Hepatocyte (in vitro differentiated cells): ENCODE results near the gene DCXR. TPM values are rescaled to one million over a fixed set of nuclear protein-coding genes. Genes with fewer than 3 reads are reported as not detected.
A peak's percentile ranks its signal among the peaks of the same experiment; 100 is the strongest.

ENCODE experiments used
- DNase-seq: peaks from one replicate; pipeline ENCODE4 v3.0.0-alpha.2; 2016; ENCODE audit warnings: low spot score
- H2AFZ ChIP-seq: fragments of 200-600 bp; sonication (generic); 2 replicates; pipeline ENCODE4 v1.6.0; 2016; ENCODE audit warnings: antibody characterized with exemption, mild to moderate bottlenecking
- H3K27ac ChIP-seq: fragments of 200-600 bp; sonication (generic); 2 replicates; pipeline ENCODE4 v1.5.1; 2016; ENCODE audit warnings: mild to moderate bottlenecking
- H3K27me3 ChIP-seq: fragments of 200-600 bp; sonication (generic); 2 replicates; pipeline ENCODE4 v1.6.1; 2016
- H3K36me3 ChIP-seq: fragments of 200-600 bp; sonication (generic); replicated peaks from 2 replicates; pipeline ENCODE4 v1.5.1; 2016; ENCODE audit warnings: low read depth; ENCODE audit not compliant: insufficient read depth
- H3K4me1 ChIP-seq: fragments of 200-600 bp; sonication (generic); 2 replicates; pipeline ENCODE4 v1.5.1; 2016; ENCODE audit warnings: mild to moderate bottlenecking, moderate library complexity; ENCODE audit not compliant: insufficient read depth
- H3K4me2 ChIP-seq: fragments of 200-600 bp; sonication (generic); 2 replicates; pipeline ENCODE4 v1.6.0; 2016
- H3K4me3 ChIP-seq: fragments of 200-600 bp; sonication (generic); 2 replicates; pipeline ENCODE4 v1.5.1; 2016; ENCODE audit warnings: mild to moderate bottlenecking
- H3K79me2 ChIP-seq: fragments of 200-600 bp; sonication (generic); 2 replicates; pipeline ENCODE4 v1.6.0; 2017; ENCODE audit warnings: mild to moderate bottlenecking
- H3K9me2 ChIP-seq: fragments of 200-600 bp; sonication (generic); replicated peaks from 2 replicates; pipeline ENCODE4 v1.6.0; 2017; ENCODE audit warnings: mild to moderate bottlenecking; ENCODE audit not compliant: insufficient read depth
- H3K9me3 ChIP-seq: fragments of 200-600 bp; sonication (generic); 2 replicates; pipeline ENCODE4 v1.5.1; 2016; ENCODE audit warnings: low read depth, mild to moderate bottlenecking
- H4K20me1 ChIP-seq: fragments of 200-600 bp; sonication (generic); 2 replicates; pipeline ENCODE4 v1.6.0; 2016; ENCODE audit warnings: mild to moderate bottlenecking; ENCODE audit not compliant: insufficient read depth, poor library complexity, severe bottlenecking
- EZH2 ChIP-seq: fragments of 200-600 bp; sonication (generic); IDR thresholded peaks from 2 replicates; pipeline ENCODE4 v1.6.1; 2016; ENCODE audit warnings: antibody characterized with exemption, mild to moderate bottlenecking, borderline replicate concordance
- EZH2phosphoT487 ChIP-seq: fragments of 200-600 bp; sonication (generic); IDR thresholded peaks from one replicate; pipeline ENCODE4 v1.6.1; 2018; ENCODE audit warnings: antibody characterized with exemption, mild to moderate bottlenecking, low read depth, moderate library complexity; ENCODE audit not compliant: unreplicated experiment, severe bottlenecking
- WGBS: methylation state at CpG from one replicate; pipeline ENCODE4 v1.1.6; 2016; ENCODE audit warnings: low lambda C conversion rate; ENCODE audit errors: missing lambda C conversion rate; 5-methylcytosine and 5-hydroxymethylcytosine counted together
- polyA plus RNA-seq: library from polyadenylated mRNA; unstranded; fragments of >200 nt; fragmentation: Nextera tagmentation; extraction: Ambion mirVana; gene quantifications from 2 replicates; pipeline ENCODE4 v1.2.1, GENCODE V29; 2016
- total RNA-seq: library from RNA; depleted of rRNA; stranded (reverse); fragments of >200 nt; gene quantifications from 2 replicates; pipeline ENCODE4 v1.2.3, GENCODE V29; 2014
- TF ChIP-seq, protein P1 (sequence below): fragments of 200-600 bp; sonication (generic); IDR thresholded peaks from 2 replicates; pipeline ENCODE4 v1.5.1; 2016; ENCODE audit warnings: antibody characterized with exemption, mild to moderate bottlenecking; ENCODE audit not compliant: poor library complexity

DCXR gene
- total and polyA plus RNA-seq, 2 experiments from 2014 or later, result 118 to 207 TPM

- peak overlapping the region; percentile 19 for H3K4me2 ChIP-seq
- H3K36me3 ChIP-seq, result no peaks in the 10 kb centered on the region
- H4K20me1 ChIP-seq, result no peaks in the 10 kb centered on the region
- no peaks in the 10 kb centered on the region for H3K9me2 ChIP-seq
- H3K4me3 ChIP-seq, result no peak overlapping the region
- H3K27me3 ChIP-seq, result no peaks in the 10 kb centered on the region
- TF ChIP-seq EZH2phosphoT487, result no peak
- TF ChIP-seq, protein P1, sequence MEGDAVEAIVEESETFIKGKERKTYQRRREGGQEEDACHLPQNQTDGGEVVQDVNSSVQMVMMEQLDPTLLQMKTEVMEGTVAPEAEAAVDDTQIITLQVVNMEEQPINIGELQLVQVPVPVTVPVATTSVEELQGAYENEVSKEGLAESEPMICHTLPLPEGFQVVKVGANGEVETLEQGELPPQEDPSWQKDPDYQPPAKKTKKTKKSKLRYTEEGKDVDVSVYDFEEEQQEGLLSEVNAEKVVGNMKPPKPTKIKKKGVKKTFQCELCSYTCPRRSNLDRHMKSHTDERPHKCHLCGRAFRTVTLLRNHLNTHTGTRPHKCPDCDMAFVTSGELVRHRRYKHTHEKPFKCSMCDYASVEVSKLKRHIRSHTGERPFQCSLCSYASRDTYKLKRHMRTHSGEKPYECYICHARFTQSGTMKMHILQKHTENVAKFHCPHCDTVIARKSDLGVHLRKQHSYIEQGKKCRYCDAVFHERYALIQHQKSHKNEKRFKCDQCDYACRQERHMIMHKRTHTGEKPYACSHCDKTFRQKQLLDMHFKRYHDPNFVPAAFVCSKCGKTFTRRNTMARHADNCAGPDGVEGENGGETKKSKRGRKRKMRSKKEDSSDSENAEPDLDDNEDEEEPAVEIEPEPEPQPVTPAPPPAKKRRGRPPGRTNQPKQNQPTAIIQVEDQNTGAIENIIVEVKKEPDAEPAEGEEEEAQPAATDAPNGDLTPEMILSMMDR, result no peak
- TF ChIP-seq EZH2, result no peak
- no peaks in the 10 kb centered on the region for H3K9me3 ChIP-seq
- 70% methylated on average over 16 of the region's 19 CpGs for WGBS
- DNase-seq, result no peak
- H3K4me1 ChIP-seq, result peaks cover 10% of the 10 kb centered on the region
- H3K27ac ChIP-seq, result peak overlapping the region; percentile 76
- no peaks in the 10 kb centered on the region for H3K79me2 ChIP-seq
- H2AFZ ChIP-seq, result no peak overlapping the region
Measured at GRCh38 chr17:82012640-82013295, 24.7 kb downstream of the DCXR start.

- Histone ChIP-seq H3K4me3 (no peak overlapping the region), H2AFZ (no peak overlapping the region), H4K20me1 (no peaks in the 10 kb centered on the region), H3K27ac (peak overlapping the region; percentile 76), H3K36me3 (no peaks in the 10 kb centered on the region), H3K9me3 (no peaks in the 10 kb centered on the region), H3K4me2 (no peak overlapping the region), H3K4me1 (peaks cover 10% of the 10 kb centered on the region), H3K27me3 (no peaks in the 10 kb centered on the region), H3K9me2 (no peaks in the 10 kb centered on the region), H3K79me2 (no peaks in the 10 kb centered on the region)
- TF ChIP-seq EZH2phosphoT487 (no peak), EZH2 (no peak)
- TF ChIP-seq, protein P1, result no peak
- no peak for DNase-seq
- 77% methylated on average over 19 of the region's 20 CpGs for WGBS
Measured at GRCh38 chr17:82012261-82012639, 25.2 kb downstream of the DCXR start.

DNA sequence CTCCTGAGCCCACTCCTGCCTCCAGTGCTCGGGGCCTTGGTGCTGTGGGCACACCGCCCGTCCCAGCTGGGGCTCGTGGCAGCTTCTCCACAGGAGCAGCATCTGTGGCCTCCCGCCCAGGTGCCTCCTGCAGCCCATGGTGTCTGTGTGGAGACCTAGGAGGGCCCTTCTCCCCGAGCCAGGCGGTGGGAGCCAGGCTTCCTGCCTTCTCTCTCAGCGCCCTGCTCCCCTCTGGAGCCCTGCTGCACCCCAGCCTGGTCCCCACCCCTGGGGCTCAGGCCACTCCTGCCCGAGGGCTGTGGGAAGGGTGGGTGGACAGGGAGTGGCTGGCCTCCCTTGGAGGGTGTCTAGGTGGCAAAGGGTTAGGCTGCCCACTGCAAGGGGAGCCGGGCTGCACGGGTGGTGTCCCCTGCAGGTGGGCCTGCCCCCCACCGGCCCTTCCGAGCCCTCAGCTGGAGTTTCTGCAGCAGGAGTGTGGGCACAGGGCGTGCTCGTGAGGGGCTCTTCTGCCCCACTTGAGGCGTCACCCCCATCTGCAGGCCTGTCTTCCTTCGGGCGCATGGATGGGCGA is 25.8 kb downstream of the DCXR start:
- Histone ChIP-seq H3K36me3 (no peaks in the 10 kb centered on the region), H3K27ac (no peak overlapping the region)

More for the DNA sequence above, 25.8 kb downstream of the DCXR start:
- no peak overlapping the region for H3K4me2 ChIP-seq
- TF ChIP-seq EZH2phosphoT487, result no peak
- TF ChIP-seq, protein P1, result no peak
- no peak for TF ChIP-seq EZH2
- H3K9me3 ChIP-seq, result no peaks in the 10 kb centered on the region
- H2AFZ ChIP-seq, result no peak overlapping the region
- H4K20me1 ChIP-seq, result no peaks in the 10 kb centered on the region
- 91% methylated on average over 19 of the region's 19 CpGs for WGBS
- no peaks in the 10 kb centered on the region for H3K27me3 ChIP-seq
- no peak for DNase-seq
- no peaks in the 10 kb centered on the region for H3K9me2 ChIP-seq
- H3K4me3 ChIP-seq, result no peak overlapping the region
- H3K79me2 ChIP-seq, result no peaks in the 10 kb centered on the region
- peaks cover 10% of the 10 kb centered on the region for H3K4me1 ChIP-seq
